ENCODE results near the gene OVOL1.
"Not testable (repeated sequence)": the region's sequence is repeated elsewhere in the genome, so short reads cannot be mapped to it uniquely, and the experiment has no call there.

Gene OVOL1

GRCh38 chr11:65814986-65815565, 28.2 kb downstream of the OVOL1 start:
- DNase-seq (ENCODE audit: low read depth in 2 of 2): no peak

- no peak for DNase-seq (ENCODE audit: low read depth in 2 of 2)
Observed at GRCh38 chr11:65816696-65817095, 29.8 kb downstream of the OVOL1 start.

GRCh38 chr11:65817312-65817834, 30.5 kb downstream of the OVOL1 start:
- DNase-seq (ENCODE audit: low read depth in 2 of 2): no peak

- DNase-seq (ENCODE audit: low read depth in 2 of 2): peak; percentile 87 to 95
Observed at GRCh38 chr11:65817835-65818680, 31.2 kb downstream of the OVOL1 start.

- no peak for DNase-seq (ENCODE audit: low read depth in 2 of 2)
Observed at GRCh38 chr11:65821107-65821506, 34.2 kb downstream of the OVOL1 start.

- no peak for DNase-seq (ENCODE audit: low read depth in 2 of 2)
Observed at GRCh38 chr11:65822776-65823528, 36.1 kb downstream of the OVOL1 start.

GRCh38 chr11:65826984-65827735, 40.3 kb downstream of the OVOL1 start:
- DNase-seq (ENCODE audit: low read depth in 2 of 2): no peak

- DNase-seq (ENCODE audit: low read depth in 2 of 2): no peak
Observed at GRCh38 chr11:65829459-65829858, 42.6 kb downstream of the OVOL1 start.

GRCh38 chr11:65832231-65832630, 45.4 kb downstream of the OVOL1 start:
- not testable (repeated sequence) for DNase-seq (ENCODE audit: low read depth in 2 of 2)

- peak; percentile 88 to 89 for DNase-seq (ENCODE audit: low read depth in 2 of 2)
Observed at GRCh38 chr11:65833297-65834030, 46.6 kb downstream of the OVOL1 start, which contains the start of gene SNX32. TSS of gene SNX32 (plus strand) at chr11:65833963. CDS start at chr11:65834066, 103 bp downstream.

- no peak for DNase-seq (ENCODE audit: low read depth in 2 of 2)
Observed at GRCh38 chr11:65834202-65834601, 47.3 kb downstream of the OVOL1 start.

GRCh38 chr11:65842144-65842543, 55.3 kb downstream of the OVOL1 start:
- no peak for DNase-seq (ENCODE audit: low read depth in 2 of 2)

GRCh38 chr11:65843811-65844210, 56.9 kb downstream of the OVOL1 start:
- no peak for DNase-seq (ENCODE audit: low read depth in 2 of 2)

GRCh38 chr11:65844231-65844872, 57.5 kb downstream of the OVOL1 start:
- no peak for DNase-seq (ENCODE audit: low read depth in 2 of 2)
